ENCODE measurements around the gene LIMA1. TPM values are rescaled to one million over a fixed set of nuclear protein-coding genes. Genes with fewer than 3 reads are reported as not detected.

The LIMA1 gene
- total RNA-seq, 3 donors from 2014 or later: 128 to 162 (median 156) TPM

GRCh38 chr12:50232206-50232605, 51.1 kb downstream of the LIMA1 start:
- TF ChIP-seq POLR2A (IDR thresholded peaks at IDR 0.05) (no peak), POLR2AphosphoS5 (IDR thresholded peaks at IDR 0.05) (no peak), CTCF (IDR thresholded peaks at IDR 0.05) (no peak)
- intact Hi-C loops (cut with DNase I; ENCODE audit: low total_unique reads): no loop called here
- no peak overlapping the region for H3K4me3 ChIP-seq
- no peaks in the 10 kb centered on the region for H3K4me1 ChIP-seq
- no peaks in the 10 kb centered on the region for H3K36me3 ChIP-seq
- no peak for DNase-seq (ENCODE audit: low spot score in 2 of 2)
- no peaks in the 10 kb centered on the region for H3K9me3 ChIP-seq
- no peaks in the 10 kb centered on the region for H3K27me3 ChIP-seq
- H3K27ac ChIP-seq: peak overlapping the region in 1 of 2 donors; percentile 50

GRCh38 chr12:50231346-50231745, 52.0 kb downstream of the LIMA1 start:
- intact Hi-C loops (cut with DNase I; ENCODE audit: low total_unique reads): no loop called here
- no peak for DNase-seq (ENCODE audit: low spot score in 2 of 2)
- H3K27me3 ChIP-seq: no peaks in the 10 kb centered on the region
- no peaks in the 10 kb centered on the region for H3K36me3 ChIP-seq
- TF ChIP-seq POLR2AphosphoS5 (IDR thresholded peaks at IDR 0.05): no peak
- TF ChIP-seq POLR2A (IDR thresholded peaks at IDR 0.05): no peak
- TF ChIP-seq CTCF (IDR thresholded peaks at IDR 0.05): no peak
- no peaks in the 10 kb centered on the region for H3K4me1 ChIP-seq
- H3K27ac ChIP-seq: no peak overlapping the region
- no peak overlapping the region for H3K4me3 ChIP-seq
- H3K9me3 ChIP-seq: no peaks in the 10 kb centered on the region

GRCh38 chr12:50230217-50230616, 53.1 kb downstream of the LIMA1 start:
- H3K4me3 ChIP-seq: no peak overlapping the region
- TF ChIP-seq POLR2A (IDR thresholded peaks at IDR 0.05) (no peak), CTCF (IDR thresholded peaks at IDR 0.05) (no peak), POLR2AphosphoS5 (IDR thresholded peaks at IDR 0.05) (no peak)

GRCh38 chr12:50224026-50224692, 59.2 kb downstream of the LIMA1 start:
- H3K36me3 ChIP-seq: no peaks in the 10 kb centered on the region
- peak overlapping the region; percentile 38 to 81 for H3K27ac ChIP-seq
- peak in 1 of 2 donors; percentile 50 for DNase-seq (ENCODE audit: low spot score in 2 of 2)
- H3K27me3 ChIP-seq: no peaks in the 10 kb centered on the region
- H3K4me3 ChIP-seq: no peak overlapping the region
- no peak for TF ChIP-seq CTCF (IDR thresholded peaks at IDR 0.05)
- no peak for TF ChIP-seq POLR2AphosphoS5 (IDR thresholded peaks at IDR 0.05)
- TF ChIP-seq POLR2A (IDR thresholded peaks at IDR 0.05): no peak
- no peaks in the 10 kb centered on the region for H3K9me3 ChIP-seq
- intact Hi-C loops (cut with DNase I; ENCODE audit: low total_unique reads): no loop called here
- no peaks in the 10 kb centered on the region for H3K4me1 ChIP-seq

More at GRCh38 chr12:50230217-50230616, 53.1 kb downstream of the LIMA1 start:
- Histone ChIP-seq H3K27ac (no peak overlapping the region), H3K9me3 (no peaks in the 10 kb centered on the region), H3K36me3 (no peaks in the 10 kb centered on the region), H3K27me3 (no peaks in the 10 kb centered on the region), H3K4me1 (no peaks in the 10 kb centered on the region)
- DNase-seq (ENCODE audit: low spot score in 2 of 2): no peak
- intact Hi-C loops (cut with DNase I; ENCODE audit: low total_unique reads): no loop called here

GRCh38 chr12:50222275-50222783, 61.0 kb downstream of the LIMA1 start:
- Histone ChIP-seq H3K9me3 (no peaks in the 10 kb centered on the region), H3K27ac (peak overlapping the region; percentile 81 to 87), H3K4me3 (peak overlapping the region; percentile 51 to 68 (median 55)), H3K4me1 (no peaks in the 10 kb centered on the region), H3K27me3 (no peaks in the 10 kb centered on the region), H3K36me3 (no peaks in the 10 kb centered on the region)
- peak in 1 of 3 donors; percentile 29 for TF ChIP-seq CTCF (IDR thresholded peaks at IDR 0.05)
- TF ChIP-seq POLR2AphosphoS5 (IDR thresholded peaks at IDR 0.05): no peak
- no peak for TF ChIP-seq POLR2A (IDR thresholded peaks at IDR 0.05)
- intact Hi-C loops (cut with DNase I; ENCODE audit: low total_unique reads): no loop called here
- peak in 1 of 2 donors; percentile 54 for DNase-seq (ENCODE audit: low spot score in 2 of 2)
